Right cardiac atrium (tissue), 5 donors: ENCODE measurements around the gene CRYGC. TPM values are rescaled to one million over a fixed set of nuclear protein-coding genes. Genes with fewer than 3 reads are reported as not detected.

Source experiments
- ATAC-seq, 2 donors: fragments of 200-7000 bp; cut with Tn5 transposase; one replicate each; pipeline versions ENCODE4 v1.8.0 to v1.9.1; 2020; ENCODE audit warnings: moderate library complexity in 2 of 2, mild to moderate bottlenecking in 1 of 2
- DNase-seq, 3 donors: peaks; one replicate each; pipeline ENCODE4 v3.0.0-alpha.2; 2020
- H3K27ac ChIP-seq: one replicate; pipeline ENCODE4 v1.5.1; 2013; ENCODE audit warnings: mild to moderate bottlenecking, low read length, control low read depth, moderate library complexity
- H3K27me3 ChIP-seq: one replicate; pipeline ENCODE4 v1.6.1; 2013; ENCODE audit not compliant: control insufficient read depth, insufficient read depth
- H3K4me1 ChIP-seq: one replicate; pipeline ENCODE4 v1.6.1; 2013; ENCODE audit warnings: low read length; ENCODE audit not compliant: control insufficient read depth, insufficient read depth
- H3K4me3 ChIP-seq: one replicate; pipeline ENCODE4 v1.5.1; 2013; ENCODE audit warnings: low read length, control low read depth
- H3K9me3 ChIP-seq: one replicate; pipeline ENCODE4 v1.6.1; 2013; ENCODE audit warnings: low read length; ENCODE audit not compliant: control insufficient read depth
- WGBS: extraction: QIAGEN DNeasy Blood & Tissue Kit; methylation state at CpG from one replicate; pipeline ENCODE4 v1.1.7; 2013; 5-methylcytosine and 5-hydroxymethylcytosine counted together
- intact Hi-C, 4 donors: fragments of 100-400 bp; cut with DNase I; formaldehyde crosslinking; loops; one replicate each; pipeline versions ENCODE4 v1.11.0 to v1.14.0; 2022 to 2023
- long read RNA-seq, 4 donors: library from polyadenylated mRNA; unstranded; transcript quantifications; one replicate each; pipeline ENCODE4 v2.0.0, GENCODE V29; 2020 to 2021
- polyA plus RNA-seq: library from polyadenylated mRNA; stranded (reverse); fragments of 200-250 nt; gene quantifications from one replicate; pipeline ENCODE4 v1.2.3, GENCODE V29; 2013
- total RNA-seq, 4 donors: library from RNA; stranded (reverse); fragmentation: NEBNext Ultra II Directional; extraction: Animal tissue kit (Norgen Biotek cat#: 25700); gene quantifications; one replicate each; pipeline ENCODE4 v1.2.1, GENCODE V29; 2021
- donor health status: healthy with polysubstance abuse.
- donor health status: DM: no; HTN: yes; CAD: no.
- donor health status: DM: no; HTN: no; CAD: no.
- donor health status: DM: no; HTN: yes; CAD: no; lungs with severe emphysema.
- donor health status: DM: yes; HTN: yes; CAD: no.

The CRYGC gene
- total RNA-seq = not detected
- polyA plus RNA-seq = not detected
- long read RNA-seq, donor 1 = 0 reads
- long read RNA-seq, donor 2 = 0 reads
- long read RNA-seq, donor 3 = 0 reads
- long read RNA-seq, donor 4 = 0 reads

DNA sequence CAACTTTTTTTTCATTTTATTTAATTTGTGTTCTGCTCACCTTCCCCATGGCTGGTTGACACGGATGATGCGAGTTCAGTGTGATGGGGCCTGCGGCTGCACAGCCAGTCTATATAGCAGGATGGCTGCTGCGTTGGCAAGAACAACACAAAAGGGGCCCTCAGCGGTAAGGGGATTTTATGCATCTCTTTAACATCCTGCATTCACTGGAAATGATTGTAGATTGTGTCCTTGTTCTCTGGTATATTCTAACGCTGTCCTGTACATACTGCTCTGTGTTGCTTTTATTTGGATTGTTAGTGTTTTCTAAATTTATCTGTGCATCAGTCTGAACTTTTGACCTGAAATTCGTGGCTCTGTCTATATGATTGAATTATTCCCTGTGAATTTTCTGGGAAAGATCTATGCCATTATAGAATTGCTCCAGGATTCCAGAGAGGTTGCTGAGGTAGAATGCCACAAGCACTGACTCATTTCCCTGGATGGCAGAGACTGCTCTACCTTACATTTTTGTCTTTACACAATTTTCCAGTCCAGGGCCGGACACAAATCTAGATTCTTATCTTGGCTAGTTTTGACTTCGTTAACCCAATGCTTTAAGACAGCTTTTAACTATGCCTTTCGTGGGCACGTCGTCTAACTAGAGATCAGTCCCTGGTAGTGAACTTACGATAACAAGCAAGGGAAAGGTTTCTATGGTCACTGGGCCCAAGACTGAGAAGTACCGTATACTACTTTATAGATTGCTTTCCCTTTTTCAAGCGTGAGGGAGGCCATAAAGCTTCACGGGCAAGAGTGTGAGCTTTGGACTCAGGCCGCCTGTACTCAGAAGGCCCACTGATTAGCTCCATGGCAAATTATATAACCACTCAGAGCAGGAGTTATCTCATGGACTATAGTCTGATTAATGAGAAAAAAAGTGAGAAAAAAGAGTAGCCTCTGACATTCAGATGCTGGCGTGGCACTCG, at the start of gene CRYGC:
TSS of gene CRYGC (minus strand) at position 85 of the 968 bp plus-strand sequence. CDS start at position 49, 36 bp downstream.
- no peaks in the 10 kb centered on the region for H3K27me3 ChIP-seq
- H3K4me1 ChIP-seq = no peaks in the 10 kb centered on the region
- DNase-seq (peak in 1 of 3 donors; percentile 43), ATAC-seq (peak; percentile 34 to 77)
- no peak within 1 kb of the TSS for H3K27ac ChIP-seq
- 60% methylated on average over 19 of the region's 19 CpGs for WGBS
- H3K4me3 ChIP-seq = no peak within 1 kb of the TSS
- no peaks in the 10 kb centered on the region for H3K9me3 ChIP-seq
- intact Hi-C loops = no loop called here

GRCh38 chr2:208179028-208179609, 49.5 kb upstream of the CRYGC start:
- Histone ChIP-seq H3K4me1 (no peaks in the 10 kb centered on the region), H3K9me3 (no peaks in the 10 kb centered on the region), H3K27ac (no peak overlapping the region), H3K27me3 (no peaks in the 10 kb centered on the region), H3K4me3 (no peak overlapping the region)
- DNase-seq (no peak), ATAC-seq (no peak)
- intact Hi-C loops = loop anchor here in 1 of 4 donors (5.0 kb wide), 1 partner anchor 73 kb away; no protein-coding TSS in a partner anchor
- WGBS = 73% methylated on average over 4 of the region's 4 CpGs

- Histone ChIP-seq H3K27me3 (no peaks in the 10 kb centered on the region), H3K4me1 (no peaks in the 10 kb centered on the region), H3K9me3 (no peaks in the 10 kb centered on the region), H3K27ac (no peak overlapping the region), H3K4me3 (no peak overlapping the region)
- ATAC-seq (no peak), DNase-seq (no peak)
- WGBS = 47% methylated on average over 6 of the region's 6 CpGs
- intact Hi-C loops = loop anchor here in 1 of 4 donors (5.0 kb wide), 1 partner anchor 77 kb away; no protein-coding TSS in a partner anchor
These were observed 46.2 kb upstream of the CRYGC start for GRCh38 chr2:208175840-208176153.

GRCh38 chr2:208175069-208175839, 45.6 kb upstream of the CRYGC start:
- peak; percentile 95 to 97 for ATAC-seq
- H3K9me3 ChIP-seq = no peaks in the 10 kb centered on the region
- 41% methylated on average over 21 of the region's 21 CpGs for WGBS
- DNase-seq = peak; percentile 65 to 87 (median 74)
- H3K4me1 ChIP-seq = no peaks in the 10 kb centered on the region
- H3K4me3 ChIP-seq = no peak overlapping the region
- H3K27ac ChIP-seq = no peak overlapping the region
- no peaks in the 10 kb centered on the region for H3K27me3 ChIP-seq
- intact Hi-C loops = loop anchor here in 1 of 4 donors (5.0 kb wide), 1 partner anchor 77 kb away; no protein-coding TSS in a partner anchor

GRCh38 chr2:208174144-208174543, 44.5 kb upstream of the CRYGC start:
- 83% methylated on average over 9 of the region's 9 CpGs for WGBS
- H3K27me3 ChIP-seq = no peaks in the 10 kb centered on the region
- H3K4me1 ChIP-seq = no peaks in the 10 kb centered on the region
- no peak overlapping the region for H3K27ac ChIP-seq
- intact Hi-C loops = no loop called here
- no peaks in the 10 kb centered on the region for H3K9me3 ChIP-seq
- ATAC-seq = no peak
- DNase-seq = no peak
- H3K4me3 ChIP-seq = no peak overlapping the region

DNA sequence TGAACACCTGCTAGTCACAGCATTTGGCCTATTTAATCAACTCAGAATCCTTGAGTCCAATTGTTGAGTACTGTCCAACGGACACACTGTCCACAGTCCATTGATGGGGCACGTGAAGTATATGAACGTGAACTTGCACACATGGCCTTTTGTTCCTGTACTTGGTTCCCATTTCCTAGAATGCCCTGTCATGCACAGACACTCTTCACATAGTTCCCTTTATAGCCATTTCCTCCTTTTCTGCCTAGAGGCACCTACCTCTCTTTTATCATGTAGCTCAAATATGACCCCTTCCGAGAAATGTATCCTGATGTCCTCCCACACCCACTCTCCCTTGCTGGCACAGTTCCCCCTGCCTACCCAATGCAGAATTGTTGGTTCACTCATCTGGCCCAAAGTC, 42.5 kb upstream of the CRYGC start:
- ATAC-seq = peak; percentile 46 to 66
- Histone ChIP-seq H3K27ac (no peak overlapping the region), H3K9me3 (no peaks in the 10 kb centered on the region), H3K4me3 (no peak overlapping the region), H3K27me3 (no peaks in the 10 kb centered on the region), H3K4me1 (no peaks in the 10 kb centered on the region)
- intact Hi-C loops = no loop called here
- WGBS = 59% methylated on average over 4 of the region's 4 CpGs
- no peak for DNase-seq

GRCh38 chr2:208164951-208165755, 35.5 kb upstream of the CRYGC start:
- no peak overlapping the region for H3K27ac ChIP-seq
- no peaks in the 10 kb centered on the region for H3K9me3 ChIP-seq
- DNase-seq = no peak
- intact Hi-C loops = no loop called here
- H3K4me1 ChIP-seq = no peaks in the 10 kb centered on the region
- ATAC-seq = no peak
- H3K27me3 ChIP-seq = no peaks in the 10 kb centered on the region
- WGBS = 86% methylated on average over 2 of the region's 2 CpGs
- H3K4me3 ChIP-seq = no peak overlapping the region

- DNase-seq (no peak), ATAC-seq (no peak)
- 79% methylated on average over 2 of the region's 2 CpGs for WGBS
- no peaks in the 10 kb centered on the region for H3K9me3 ChIP-seq
- no peak within 1 kb of the TSS for H3K4me3 ChIP-seq
- no peak within 1 kb of the TSS for H3K27ac ChIP-seq
- no peaks in the 10 kb centered on the region for H3K27me3 ChIP-seq
- intact Hi-C loops = no loop called here
- H3K4me1 ChIP-seq = no peaks in the 10 kb centered on the region
These were observed 33.9 kb upstream of the CRYGC start, which contains the start of gene CRYGA for GRCh38 chr2:208163489-208163888. CRYGA (minus strand) TSS chr2:208163589; CDS start chr2:208163556, 33 bp downstream.

GRCh38 chr2:208156439-208156838, 26.8 kb upstream of the CRYGC start:
- no peak for ATAC-seq
- H3K4me3 ChIP-seq = no peak overlapping the region
- 69% methylated on average over 2 of the region's 2 CpGs for WGBS
- H3K27me3 ChIP-seq = no peaks in the 10 kb centered on the region
- no peak overlapping the region for H3K27ac ChIP-seq
- H3K9me3 ChIP-seq = no peaks in the 10 kb centered on the region
- no peak for DNase-seq
- intact Hi-C loops = no loop called here
- H3K4me1 ChIP-seq = no peaks in the 10 kb centered on the region

DNA sequence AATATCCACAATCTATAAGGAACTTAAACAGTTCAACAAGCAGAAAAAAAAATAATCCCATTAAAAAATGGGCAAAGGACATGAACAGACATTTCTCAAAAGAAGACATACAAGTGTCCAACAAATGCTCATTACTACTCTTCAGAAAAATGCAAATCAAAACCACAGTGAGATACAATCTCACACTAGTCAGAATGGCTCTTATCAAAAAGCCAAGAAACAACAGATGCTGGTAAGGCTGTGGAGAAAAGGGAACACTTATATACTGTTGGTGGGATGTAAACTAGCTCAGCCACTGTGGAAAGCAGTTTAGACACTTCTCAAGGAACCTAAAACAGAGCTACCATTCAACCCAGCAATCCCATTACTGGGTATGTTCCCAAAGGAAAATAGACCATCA, 23.5 kb upstream of the CRYGC start:
- no peaks in the 10 kb centered on the region for H3K27me3 ChIP-seq
- intact Hi-C loops = no loop called here
- DNase-seq = no peak
- H3K27ac ChIP-seq = no peak overlapping the region
- H3K4me1 ChIP-seq = no peaks in the 10 kb centered on the region
- ATAC-seq = no peak
- no peak overlapping the region for H3K4me3 ChIP-seq
- H3K9me3 ChIP-seq = no peaks in the 10 kb centered on the region
